Stomach (tissue), 9 donors: ENCODE data around the gene NOD2. TPM values are rescaled to one million over a fixed set of nuclear protein-coding genes. Genes with fewer than 3 reads are reported as not detected.

Experiments used
- DNase-seq, 2 donors: peaks; one replicate each; pipeline versions ENCODE4 v3.0.0 to v3.0.0-alpha.2; 2013 to 2019
- H3K27ac ChIP-seq, 5 donors: fragments of 200-600 bp in 4 of 5; sonication (generic) in 4 of 5; one replicate each; pipeline ENCODE4 v1.5.1; 2013 to 2019; ENCODE audit warnings: mild to moderate bottlenecking in 1 of 5, moderate library complexity in 1 of 5
- H3K27me3 ChIP-seq, 3 donors: fragments of 200-600 bp; sonication (generic); one replicate each; pipeline ENCODE4 v1.5.1; 2017 to 2019; ENCODE audit warnings: mixed run types in 1 of 3
- H3K36me3 ChIP-seq, 4 donors: fragments of 200-600 bp; sonication (generic); 1 replicate in 3 of 4; 2 replicates in 1 of 4; pipeline ENCODE4 v1.5.1; 2016 to 2019
- H3K4me1 ChIP-seq, 4 donors: fragments of 200-600 bp; sonication (generic); one replicate each; pipeline ENCODE4 v1.5.1; 2016 to 2019
- H3K4me3 ChIP-seq, 4 donors: fragments of 200-600 bp; sonication (generic) in 3 of 4; one replicate each; pipeline ENCODE4 v1.5.1; 2016 to 2019; ENCODE audit warnings: mild to moderate bottlenecking in 1 of 4
- H3K9me3 ChIP-seq, 4 donors: fragments of 200-600 bp; sonication (generic); one replicate each; pipeline ENCODE4 v1.5.1; 2016 to 2019
- EP300 ChIP-seq: sonication (generic); formaldehyde crosslinking; IDR thresholded peaks from one replicate; pipeline ENCODE4 v1.6.1; 2017; ENCODE audit warnings: antibody characterized with exemption
- POLR2A ChIP-seq, 4 donors: fragments of 450-650 bp; IDR thresholded peaks; one replicate each; pipeline ENCODE4 v1.6.1; 2016; ENCODE audit warnings: antibody characterized with exemption in 4 of 4, control low read depth in 2 of 4, mild to moderate bottlenecking in 1 of 4, moderate library complexity in 1 of 4
- POLR2AphosphoS5 ChIP-seq, 3 donors: sonication (generic); formaldehyde crosslinking; IDR thresholded peaks; one replicate each; pipeline ENCODE4 v1.6.1; 2016; ENCODE audit warnings: antibody characterized with exemption in 3 of 3
- WGBS, 5 donors: extraction: QIAGEN DNeasy Blood & Tissue Kit in 3 of 5; methylation state at CpG; one replicate each; pipeline versions ENCODE4 v1.1.5 to v1.1.7; 2013 to 2018; 5-methylcytosine and 5-hydroxymethylcytosine counted together
- intact Hi-C: fragments of 100-400 bp; cut with DNase I; formaldehyde crosslinking; loops from one replicate; pipeline ENCODE4 v1.15.1; 2023; ENCODE audit warnings: low total_unique reads
- polyA plus RNA-seq, 3 donors: library from polyadenylated mRNA; stranded (reverse); fragments of 200-250 nt; gene quantifications; one replicate each; pipeline ENCODE4 v1.2.3, GENCODE V29; 2013
- total RNA-seq, 5 donors: library from RNA; depleted of rRNA; stranded (reverse); fragments of >200 nt; gene quantifications; one replicate each; pipeline versions ENCODE4 v1.1.0 to v1.2.3, GENCODE V29; 2014 to 2016
- TF ChIP-seq, protein P1 (sequence below), 7 experiments: fragments of 450-650 bp in 4 of 7; fragments of 200-600 bp in 3 of 7; sonication (generic) in 3 of 7; IDR thresholded peaks; one replicate each; pipeline ENCODE4 v1.5.1; 2016 to 2019; ENCODE audit warnings: antibody characterized with exemption in 7 of 7, control low read depth in 2 of 7, mild to moderate bottlenecking in 1 of 7
- donor health status: healthy with polysubstance abuse.
- donor health status: Bipolar disorder and iron deficiency.
- donor health status: healthy.

NOD2 gene
- total and polyA plus RNA-seq, 8 donors, result 0.56 to 6.2 (median 2.3) TPM; not detected in 1

DNA sequence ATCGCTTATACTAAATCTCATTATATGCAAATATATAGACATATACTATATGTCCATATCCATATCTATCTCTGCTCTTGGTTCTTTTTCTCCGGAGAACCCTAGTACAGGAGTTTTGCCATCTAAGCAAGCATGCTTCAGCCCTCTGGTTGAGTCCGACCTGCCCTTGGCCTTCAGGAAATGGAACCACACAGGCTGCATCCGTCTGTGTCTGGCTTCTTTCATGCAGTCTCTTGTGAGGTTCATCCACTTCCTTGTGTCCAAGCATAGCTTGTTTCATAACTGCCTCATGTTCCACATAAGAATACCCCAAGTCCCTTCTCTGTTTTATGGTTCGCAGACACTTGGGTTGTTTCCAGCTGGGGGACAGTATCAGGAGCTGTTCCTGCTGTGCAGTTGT lies 29.1 kb upstream of the NOD2 start:
- no peak for DNase-seq
- Histone ChIP-seq H3K27me3 (no peaks in the 10 kb centered on the region), H3K4me1 (peaks cover 0 to 29% (median 18%) of the 10 kb centered on the region in 4 donors), H3K4me3 (no peak overlapping the region), H3K36me3 (no peaks in the 10 kb centered on the region), H3K9me3 (no peaks in the 10 kb centered on the region), H3K27ac (no peak overlapping the region)
- TF ChIP-seq EP300 (no peak), POLR2AphosphoS5 (IDR thresholded peaks at IDR 0.05) (no peak), POLR2A (IDR thresholded peaks at IDR 0.05) (no peak)
- TF ChIP-seq, protein P1, sequence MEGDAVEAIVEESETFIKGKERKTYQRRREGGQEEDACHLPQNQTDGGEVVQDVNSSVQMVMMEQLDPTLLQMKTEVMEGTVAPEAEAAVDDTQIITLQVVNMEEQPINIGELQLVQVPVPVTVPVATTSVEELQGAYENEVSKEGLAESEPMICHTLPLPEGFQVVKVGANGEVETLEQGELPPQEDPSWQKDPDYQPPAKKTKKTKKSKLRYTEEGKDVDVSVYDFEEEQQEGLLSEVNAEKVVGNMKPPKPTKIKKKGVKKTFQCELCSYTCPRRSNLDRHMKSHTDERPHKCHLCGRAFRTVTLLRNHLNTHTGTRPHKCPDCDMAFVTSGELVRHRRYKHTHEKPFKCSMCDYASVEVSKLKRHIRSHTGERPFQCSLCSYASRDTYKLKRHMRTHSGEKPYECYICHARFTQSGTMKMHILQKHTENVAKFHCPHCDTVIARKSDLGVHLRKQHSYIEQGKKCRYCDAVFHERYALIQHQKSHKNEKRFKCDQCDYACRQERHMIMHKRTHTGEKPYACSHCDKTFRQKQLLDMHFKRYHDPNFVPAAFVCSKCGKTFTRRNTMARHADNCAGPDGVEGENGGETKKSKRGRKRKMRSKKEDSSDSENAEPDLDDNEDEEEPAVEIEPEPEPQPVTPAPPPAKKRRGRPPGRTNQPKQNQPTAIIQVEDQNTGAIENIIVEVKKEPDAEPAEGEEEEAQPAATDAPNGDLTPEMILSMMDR (IDR thresholded peaks at IDR 0.05), result no peak
- intact Hi-C loops, result loop anchor here (10.0 kb wide), 1 partner anchor 289 kb away; no protein-coding TSS in a partner anchor
- 92 to 96% (median 95%) methylated on average over 5 of the region's 5 CpGs for WGBS, 5 donors

DNA sequence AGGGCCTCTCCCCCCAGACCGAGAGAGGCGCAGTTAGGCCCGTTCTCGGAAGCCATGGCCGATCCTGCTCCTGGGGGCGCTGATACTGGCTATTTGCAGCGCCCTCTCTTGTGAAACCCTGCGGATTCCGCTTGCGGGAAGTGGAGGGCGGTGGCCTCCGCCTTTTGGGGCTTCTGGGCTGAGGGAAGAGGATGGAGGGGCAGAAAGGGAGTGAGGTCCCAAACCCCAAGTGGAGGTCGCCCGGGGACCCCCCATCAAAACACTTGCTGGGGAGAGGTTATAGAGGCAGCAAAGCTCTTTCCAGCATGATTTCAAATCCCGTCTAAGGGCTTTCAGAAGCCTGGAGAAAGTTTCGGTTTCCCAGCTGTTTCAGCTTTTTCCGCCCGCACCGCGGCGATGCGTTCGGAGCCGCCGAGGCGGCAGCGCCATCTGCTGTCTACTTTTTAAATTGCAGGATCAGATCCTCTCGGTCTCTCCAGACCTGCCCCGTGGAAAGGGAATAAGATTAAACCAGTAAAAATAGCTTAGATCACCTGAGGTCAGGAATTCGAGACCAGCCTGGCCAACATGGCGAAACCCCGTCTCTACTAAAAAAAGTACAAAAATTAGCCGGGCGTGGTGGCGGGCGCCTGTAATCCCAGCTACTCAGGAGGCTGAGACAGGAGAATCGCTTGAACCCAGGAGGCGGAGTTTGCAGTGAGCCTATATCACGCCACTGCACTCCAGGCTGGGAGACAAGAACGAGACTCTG lies 28.1 kb upstream of the NOD2 start:
- Histone ChIP-seq H3K4me1 (peaks cover 0 to 29% (median 18%) of the 10 kb centered on the region in 4 donors), H3K27ac (peak overlapping the region in 4 of 5 donors; percentile 56 to 80 (median 77)), H3K27me3 (no peaks in the 10 kb centered on the region), H3K9me3 (no peaks in the 10 kb centered on the region), H3K36me3 (no peaks in the 10 kb centered on the region), H3K4me3 (peak overlapping the region; percentile 46 to 50 (median 48))
- TF ChIP-seq, protein P1 (IDR thresholded peaks at IDR 0.05), result peak in 5 of 7 experiments; percentile 49 to 93 (median 84)
- TF ChIP-seq POLR2AphosphoS5 (IDR thresholded peaks at IDR 0.05) (peak in 1 of 3 donors; percentile 39), EP300 (no peak)
- DNase-seq, result peak; percentile 87 to 92
- 11 to 16% (median 15%) methylated on average over 29 to 40 of the region's 40 CpGs for WGBS, 5 donors
- intact Hi-C loops, result loop anchor here (10.0 kb wide), 1 partner anchor 291 kb away; no protein-coding TSS in a partner anchor

DNA sequence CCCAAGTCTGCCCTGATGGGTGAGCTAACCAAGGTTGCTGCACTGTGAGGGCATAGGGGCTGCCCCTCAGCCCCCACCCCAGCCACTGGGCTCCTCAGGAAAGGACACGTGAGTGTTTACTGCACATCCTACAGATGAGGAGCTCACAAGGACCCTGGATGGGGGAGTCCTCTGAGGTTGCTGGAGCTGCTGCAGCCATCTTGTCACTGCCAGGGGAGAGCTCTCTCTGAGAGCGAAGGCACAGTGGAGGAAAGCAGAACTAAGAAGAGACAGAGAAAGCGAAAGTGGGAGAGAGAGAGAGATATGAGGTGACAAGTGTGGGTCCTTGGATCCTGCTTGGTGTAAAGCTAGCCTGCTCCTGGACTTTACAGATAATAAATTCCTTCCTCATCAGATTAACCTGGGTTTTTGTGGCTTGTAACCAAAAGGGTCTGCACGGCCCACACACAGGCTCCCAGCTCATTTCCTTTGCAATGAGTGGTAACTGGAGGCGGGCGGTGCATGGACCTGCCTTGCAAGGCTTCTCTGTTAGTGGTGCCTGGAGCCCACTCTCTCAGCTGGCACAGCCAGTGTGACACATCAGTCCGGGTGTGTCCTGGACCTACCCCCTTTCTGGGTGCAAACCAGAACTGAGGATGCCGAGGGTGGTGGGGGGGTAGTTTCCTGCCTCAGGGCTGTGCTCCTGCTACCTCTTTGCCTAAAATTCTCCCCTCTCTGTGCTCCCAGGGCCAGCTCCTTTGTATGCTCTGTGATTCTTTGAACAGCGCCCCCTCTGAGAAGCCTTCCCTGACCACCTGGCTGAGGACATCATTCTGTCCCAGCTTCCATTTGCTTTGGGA lies 26.5 kb upstream of the NOD2 start:
- H3K27ac ChIP-seq, result peak overlapping the region in 1 of 5 donors; percentile 4
- intact Hi-C loops, result loop anchor here (10.0 kb wide), 1 partner anchor 292 kb away; no protein-coding TSS in a partner anchor

More for the DNA sequence above, 26.5 kb upstream of the NOD2 start:
- no peak for DNase-seq
- WGBS, 5 donors, result 66 to 77% (median 75%) methylated on average over 9 of the region's 9 CpGs
- Histone ChIP-seq H3K4me3 (peak overlapping the region in 1 of 4 donors; percentile 7), H3K4me1 (peaks cover 0 to 29% (median 18%) of the 10 kb centered on the region in 4 donors), H3K27me3 (no peaks in the 10 kb centered on the region), H3K9me3 (peaks cover 0 to 9% (median 4%) of the 10 kb centered on the region in 4 donors), H3K36me3 (no peaks in the 10 kb centered on the region)
- TF ChIP-seq, protein P1 (IDR thresholded peaks at IDR 0.05), result no peak
- TF ChIP-seq EP300, result no peak
- TF ChIP-seq POLR2AphosphoS5 (IDR thresholded peaks at IDR 0.05), result no peak
- no peak for TF ChIP-seq POLR2A (IDR thresholded peaks at IDR 0.05)
